Upper lobe of left lung (tissue), 6 donors: ENCODE data around the gene PTPRM. TPM values are rescaled to one million over a fixed set of nuclear protein-coding genes. Genes with fewer than 3 reads are reported as not detected.

Source experiments
- ATAC-seq, 2 donors: fragments of 200-7000 bp; cut with Tn5 transposase; one replicate each; pipeline ENCODE4 v1.9.1; 2022; ENCODE audit warnings: mild to moderate bottlenecking in 2 of 2, moderate library complexity in 2 of 2; ENCODE audit not compliant: low FRiP score in 2 of 2
- DNase-seq, 2 donors: peaks; one replicate each; pipeline ENCODE4 v3.0.0-alpha.2; 2019 to 2020
- H3K27ac ChIP-seq, 4 donors: fragments of 200-600 bp; sonication (generic); one replicate each; pipeline ENCODE4 v1.5.1; 2016 to 2019
- H3K27me3 ChIP-seq, 4 donors: fragments of 200-600 bp; sonication (generic); one replicate each; pipeline ENCODE4 v1.5.1; 2017 to 2019
- H3K36me3 ChIP-seq, 4 donors: fragments of 200-600 bp; sonication (generic); one replicate each; pipeline ENCODE4 v1.5.1; 2016 to 2019
- H3K4me1 ChIP-seq, 4 donors: fragments of 200-600 bp; sonication (generic); one replicate each; pipeline ENCODE4 v1.5.1; 2018 to 2019
- H3K4me3 ChIP-seq, 4 donors: fragments of 200-600 bp; sonication (generic); one replicate each; pipeline ENCODE4 v1.5.1; 2017 to 2019; ENCODE audit warnings: mild to moderate bottlenecking in 2 of 4, moderate library complexity in 1 of 4
- H3K9me3 ChIP-seq, 4 donors: fragments of 200-600 bp; sonication (generic); one replicate each; pipeline ENCODE4 v1.5.1; 2018 to 2019
- CTCF ChIP-seq, 6 experiments: fragments of 450-650 bp in 4 of 6; fragments of 200-600 bp in 2 of 6; sonication (generic) in 2 of 6; IDR thresholded peaks; one replicate each; pipeline ENCODE4 v1.5.1; 2016 to 2019; ENCODE audit warnings: antibody characterized with exemption in 6 of 6
- EP300 ChIP-seq, 4 donors: sonication (generic); formaldehyde crosslinking; IDR thresholded peaks; one replicate each; pipeline ENCODE4 v1.5.1; 2017; ENCODE audit warnings: antibody characterized with exemption in 4 of 4, control low read depth in 2 of 4
- POLR2A ChIP-seq, 4 donors: fragments of 450-650 bp; IDR thresholded peaks; one replicate each; pipeline ENCODE4 v1.5.1; 2016 to 2017; ENCODE audit warnings: antibody characterized with exemption in 4 of 4, mild to moderate bottlenecking in 2 of 4
- POLR2AphosphoS5 ChIP-seq, 2 donors: sonication (generic); formaldehyde crosslinking; IDR thresholded peaks; one replicate each; pipeline ENCODE4 v1.5.1; 2017; ENCODE audit warnings: antibody characterized with exemption in 2 of 2
- WGBS, 2 donors: methylation state at CpG; one replicate each; pipeline ENCODE4 v1.1.5; 2017 to 2018; 5-methylcytosine and 5-hydroxymethylcytosine counted together
- total RNA-seq, 6 donors: library from RNA; depleted of rRNA in 4 of 6; stranded (reverse); fragments of >200 nt in 4 of 6; gene quantifications; one replicate each; pipeline versions ENCODE4 v1.1.0 to v1.2.1, GENCODE V29; 2016 to 2021
- donor health status: DM: no; HTN: no; CAD: no; lungs with moderate emphysema.
- donor health status: DM: no; HTN: yes; CAD: no; lungs with severe emphysema.

Gene PTPRM
- total RNA-seq, 6 donors from 2014 or later = 82.0 to 201 (median 154) TPM

- ATAC-seq (no peak), DNase-seq (no peak)
- no peak overlapping the region for H3K4me3 ChIP-seq
- TF ChIP-seq POLR2A (IDR thresholded peaks at IDR 0.05) (no peak), POLR2AphosphoS5 (IDR thresholded peaks at IDR 0.05) (no peak), CTCF (IDR thresholded peaks at IDR 0.05) (no peak), EP300 (IDR thresholded peaks at IDR 0.05) (no peak)
- H3K27me3 ChIP-seq = no peaks in the 10 kb centered on the region
- no peak overlapping the region for H3K27ac ChIP-seq
- H3K4me1 ChIP-seq = peaks cover 0 to 7% (median 0%) of the 10 kb centered on the region in 4 donors
- WGBS, 2 donors = 85 to 88% methylated on average over 9 of the region's 9 CpGs
- H3K36me3 ChIP-seq = no peaks in the 10 kb centered on the region
- H3K9me3 ChIP-seq = no peaks in the 10 kb centered on the region
These were observed 554.9 kb downstream of the PTPRM start for GRCh38 chr18:8121942-8122480.

GRCh38 chr18:8124232-8125146 is 557.4 kb downstream of the PTPRM start:
- no peaks in the 10 kb centered on the region for H3K36me3 ChIP-seq
- TF ChIP-seq CTCF (IDR thresholded peaks at IDR 0.05) = no peak
- no peak for TF ChIP-seq EP300 (IDR thresholded peaks at IDR 0.05)
- no peak for TF ChIP-seq POLR2A (IDR thresholded peaks at IDR 0.05)
- no peak for TF ChIP-seq POLR2AphosphoS5 (IDR thresholded peaks at IDR 0.05)
- no peak overlapping the region for H3K4me3 ChIP-seq
- 71 to 75% methylated on average over 7 of the region's 7 CpGs for WGBS, 2 donors
- ATAC-seq = peak in 1 of 2 donors; percentile 15
- no peaks in the 10 kb centered on the region for H3K9me3 ChIP-seq
- no peak overlapping the region for H3K27ac ChIP-seq
- DNase-seq = no peak
- H3K27me3 ChIP-seq = no peaks in the 10 kb centered on the region
- H3K4me1 ChIP-seq = no peaks in the 10 kb centered on the region

- Histone ChIP-seq H3K27ac (no peak overlapping the region), H3K4me3 (no peak overlapping the region), H3K9me3 (no peaks in the 10 kb centered on the region), H3K36me3 (no peaks in the 10 kb centered on the region), H3K27me3 (no peaks in the 10 kb centered on the region), H3K4me1 (no peaks in the 10 kb centered on the region)
- ATAC-seq (no peak), DNase-seq (no peak)
- TF ChIP-seq EP300 (IDR thresholded peaks at IDR 0.05) (no peak), POLR2AphosphoS5 (IDR thresholded peaks at IDR 0.05) (no peak), CTCF (IDR thresholded peaks at IDR 0.05) (no peak), POLR2A (IDR thresholded peaks at IDR 0.05) (no peak)
- WGBS, 2 donors = 83 to 85% methylated on average over 5 of the region's 5 CpGs
These were observed 563.0 kb downstream of the PTPRM start for GRCh38 chr18:8130096-8130495.

GRCh38 chr18:8133032-8133431 is 565.9 kb downstream of the PTPRM start:
- Histone ChIP-seq H3K27me3 (no peaks in the 10 kb centered on the region), H3K4me3 (no peak overlapping the region), H3K4me1 (no peaks in the 10 kb centered on the region), H3K9me3 (no peaks in the 10 kb centered on the region), H3K36me3 (no peaks in the 10 kb centered on the region), H3K27ac (no peak overlapping the region)
- TF ChIP-seq POLR2AphosphoS5 (IDR thresholded peaks at IDR 0.05) = no peak
- TF ChIP-seq CTCF (IDR thresholded peaks at IDR 0.05) = no peak
- no peak for TF ChIP-seq EP300 (IDR thresholded peaks at IDR 0.05)
- no peak for TF ChIP-seq POLR2A (IDR thresholded peaks at IDR 0.05)
- ATAC-seq = no peak
- DNase-seq = no peak
